Measurements from ENCODE around the gene MCEMP1.
A peak's percentile ranks its signal among the peaks of the same experiment; 100 is the strongest.

Gene MCEMP1

GRCh38 chr19:7682175-7682855, 5.4 kb downstream of the MCEMP1 start:
- no peak for TF ChIP-seq ZBTB7A (IDR thresholded peaks at IDR 0.05; ENCODE audit: low read depth)
- no peak for TF ChIP-seq EGR1 (IDR thresholded peaks at IDR 0.05)
- TF ChIP-seq RAD21 (IDR thresholded peaks at IDR 0.05; ENCODE audit: low read depth), result no peak

- no peak for TF ChIP-seq YY1 (IDR thresholded peaks at IDR 0.05; ENCODE audit: low read depth)
- TF ChIP-seq ZBTB7A (IDR thresholded peaks at IDR 0.05; ENCODE audit: low read depth), result 0 out of 2 replicates have a peak, but pooled peaks have one; percentile 42
- no peak for TF ChIP-seq USF1 (IDR thresholded peaks at IDR 0.05)
- TF ChIP-seq EGR1 (IDR thresholded peaks at IDR 0.05), result no peak
- TF ChIP-seq EP300 (IDR thresholded peaks at IDR 0.05; ENCODE audit: borderline replicate concordance), result no peak
- no peak for TF ChIP-seq MAX (IDR thresholded peaks at IDR 0.05)
- TF ChIP-seq NFIC (IDR thresholded peaks at IDR 0.05), result no peak
- no peak for TF ChIP-seq TEAD4 (IDR thresholded peaks at IDR 0.05)
- no peak for TF ChIP-seq TCF12 (IDR thresholded peaks at IDR 0.05; ENCODE audit: low read depth)
These were observed 8.9 kb downstream of the MCEMP1 start for GRCh38 chr19:7685546-7686445.

- no peak for TF ChIP-seq TAF1 (IDR thresholded peaks at IDR 0.05; ENCODE audit: low read depth)
- no peak for TF ChIP-seq CREB1 (IDR thresholded peaks at IDR 0.05; ENCODE audit: low read depth)
- no peak for TF ChIP-seq ZBTB7A (IDR thresholded peaks at IDR 0.05; ENCODE audit: low read depth)
- TF ChIP-seq RAD21 (IDR thresholded peaks at IDR 0.05; ENCODE audit: low read depth), result no peak
- no peak for TF ChIP-seq REST (IDR thresholded peaks at IDR 0.05; ENCODE audit: low read depth)
These were observed 10.3 kb downstream of the MCEMP1 start for GRCh38 chr19:7687177-7687576.

GRCh38 chr19:7689165-7689564, 12.3 kb downstream of the MCEMP1 start:
- no peak for TF ChIP-seq EP300 (IDR thresholded peaks at IDR 0.05; ENCODE audit: borderline replicate concordance)
- no peak for TF ChIP-seq TCF12 (IDR thresholded peaks at IDR 0.05; ENCODE audit: low read depth)
- TF ChIP-seq RAD21 (IDR thresholded peaks at IDR 0.05; ENCODE audit: low read depth), result no peak
- no peak for TF ChIP-seq CEBPB (IDR thresholded peaks at IDR 0.05)
- no peak for TF ChIP-seq EGR1 (IDR thresholded peaks at IDR 0.05)
- no peak for TF ChIP-seq NFIC (IDR thresholded peaks at IDR 0.05)
- TF ChIP-seq REST (IDR thresholded peaks at IDR 0.05; ENCODE audit: low read depth), result no peak
- TF ChIP-seq FOXM1 (IDR thresholded peaks at IDR 0.05; ENCODE audit: borderline replicate concordance, low read depth), result no peak
- TF ChIP-seq MAX (IDR thresholded peaks at IDR 0.05), result no peak

GRCh38 chr19:7690779-7691258, 13.9 kb downstream of the MCEMP1 start:
- TF ChIP-seq CREB1 (IDR thresholded peaks at IDR 0.05; ENCODE audit: low read depth) (no peak), USF1 (IDR thresholded peaks at IDR 0.05) (no peak), YY1 (IDR thresholded peaks at IDR 0.05; ENCODE audit: low read depth) (no peak), EGR1 (IDR thresholded peaks at IDR 0.05) (no peak), EP300 (IDR thresholded peaks at IDR 0.05; ENCODE audit: borderline replicate concordance) (no peak), FOXM1 (IDR thresholded peaks at IDR 0.05; ENCODE audit: borderline replicate concordance, low read depth) (no peak), RAD21 (IDR thresholded peaks at IDR 0.05; ENCODE audit: low read depth) (no peak), TEAD4 (IDR thresholded peaks at IDR 0.05) (no peak), REST (IDR thresholded peaks at IDR 0.05; ENCODE audit: low read depth) (no peak), MAX (IDR thresholded peaks at IDR 0.05) (no peak), CEBPB (IDR thresholded peaks at IDR 0.05) (no peak), NFIC (IDR thresholded peaks at IDR 0.05) (no peak), TAF1 (IDR thresholded peaks at IDR 0.05; ENCODE audit: low read depth) (no peak), ZBTB7A (IDR thresholded peaks at IDR 0.05; ENCODE audit: low read depth) (no peak), TCF12 (IDR thresholded peaks at IDR 0.05; ENCODE audit: low read depth) (no peak)
